ENCODE data around the gene KLHL2.
"Not testable (repeated sequence)": the region's sequence is repeated elsewhere in the genome, so short reads cannot be mapped to it uniquely, and the experiment has no call there.

DNA sequence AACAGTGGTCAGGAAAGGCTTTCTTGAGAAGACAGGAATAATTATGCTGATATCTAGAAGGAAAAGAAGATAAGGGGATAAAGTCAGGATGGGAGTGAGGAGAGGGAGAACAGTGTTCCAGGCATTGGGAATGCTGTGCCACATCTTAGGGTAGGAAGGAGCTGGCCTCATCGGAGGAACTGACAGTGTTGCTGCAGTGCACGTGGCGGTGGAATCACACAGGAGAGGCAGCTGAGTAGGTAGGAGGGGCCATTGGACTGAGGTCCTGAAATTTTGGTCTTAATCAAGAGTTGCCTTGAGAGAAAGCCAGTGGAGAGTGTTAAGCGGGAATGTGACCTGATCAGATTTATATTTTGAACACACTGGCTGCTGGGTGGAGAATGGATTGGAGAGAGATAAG lies 13.9 kb downstream of the KLHL2 start:
- TF ChIP-seq CTCF, POLR2AphosphoS5 (IDR thresholded peaks at IDR 0.05): not testable (repeated sequence)
